Panc1 (cell line): Measurements from ENCODE around the gene LRRC47.

ENCODE experiments used
- CTCF ChIP-seq: fragments of 450-650 bp; IDR thresholded peaks from 2 replicates; pipeline ENCODE4 v1.5.1; 2017; ENCODE audit warnings: mild to moderate bottlenecking
- POLR2AphosphoS5 ChIP-seq: IDR thresholded peaks from 2 replicates; pipeline ENCODE4 v1.6.1; 2012; ENCODE audit warnings: mild to moderate bottlenecking, low read depth, low read length, moderate library complexity
- SIN3A ChIP-seq: IDR thresholded peaks from 2 replicates; pipeline ENCODE4 v1.6.1; 2012; ENCODE audit warnings: low read depth, mild to moderate bottlenecking, low read length, moderate library complexity, borderline replicate concordance; ENCODE audit not compliant: insufficient read depth
- TCF7L2 ChIP-seq: IDR thresholded peaks from 2 replicates; pipeline ENCODE4 v1.6.1; 2011; ENCODE audit warnings: mild to moderate bottlenecking, low read depth, low read length, inconsistent platforms

- TF ChIP-seq POLR2AphosphoS5 (no peak), CTCF (no peak), SIN3A (no peak), TCF7L2 (no peak)
Measured at GRCh38 chr1:3803905-3804626, 7.8 kb upstream of the LRRC47 start.
